AG04450 (cell line): ENCODE results near the gene CAMKV. TPM values are rescaled to one million over a fixed set of nuclear protein-coding genes. Genes with fewer than 3 reads are reported as not detected.
"Not testable (repeated sequence)": the region's sequence is repeated elsewhere in the genome, so short reads cannot be mapped to it uniquely, and the experiment has no call there.

Experiments used
- CTCF ChIA-PET: fragments of 300-600, 350-600 bp; formaldehyde crosslinking; extraction: SDS; loops from one replicate; lab custom pipeline; 2022; ENCODE audit warnings: antibody characterized with exemption, inconsistent platforms; lab: Charles Lee
- POLR2A ChIA-PET: fragments of 350-600 bp; formaldehyde crosslinking; extraction: SDS; loops from one replicate; lab custom pipeline; 2021; ENCODE audit warnings: antibody characterized with exemption, inconsistent platforms; lab: Yijun Ruan, JAX
- DNase-seq: peaks from one replicate; pipeline ENCODE4 v3.0.0-alpha.2; 2011; ENCODE audit warnings: low read depth, low spot score
- H3K27ac ChIP-seq: one replicate; pipeline ENCODE4 v1.5.1; 2012; ENCODE audit warnings: low read depth, low read length, control low read depth
- H3K27me3 ChIP-seq: one replicate; pipeline ENCODE4 v1.6.0; 2012; ENCODE audit warnings: low read length; ENCODE audit not compliant: control insufficient read depth, insufficient read depth
- H3K4me3 ChIP-seq: 2 replicates; pipeline ENCODE4 v1.5.1; 2011; ENCODE audit warnings: mild to moderate bottlenecking, low read depth, low read length, control low read depth
- H3K9me3 ChIP-seq: 2 replicates; pipeline ENCODE4 v1.5.1; 2012; ENCODE audit warnings: low read length; ENCODE audit not compliant: control insufficient read depth, insufficient read depth
- CTCF ChIP-seq: IDR thresholded peaks from 2 replicates; pipeline ENCODE4 v1.5.1; 2011; ENCODE audit warnings: low read depth, low read length, control low read depth, inconsistent platforms
- polyA plus RNA-seq: library from polyadenylated mRNA; depleted of rRNA; stranded (reverse); fragments of >200 nt; gene quantifications from 2 replicates; pipeline ENCODE4 v1.2.3, GENCODE V29; 2011

Gene CAMKV
- polyA plus RNA-seq, 1 experiment, result not detected

DNA sequence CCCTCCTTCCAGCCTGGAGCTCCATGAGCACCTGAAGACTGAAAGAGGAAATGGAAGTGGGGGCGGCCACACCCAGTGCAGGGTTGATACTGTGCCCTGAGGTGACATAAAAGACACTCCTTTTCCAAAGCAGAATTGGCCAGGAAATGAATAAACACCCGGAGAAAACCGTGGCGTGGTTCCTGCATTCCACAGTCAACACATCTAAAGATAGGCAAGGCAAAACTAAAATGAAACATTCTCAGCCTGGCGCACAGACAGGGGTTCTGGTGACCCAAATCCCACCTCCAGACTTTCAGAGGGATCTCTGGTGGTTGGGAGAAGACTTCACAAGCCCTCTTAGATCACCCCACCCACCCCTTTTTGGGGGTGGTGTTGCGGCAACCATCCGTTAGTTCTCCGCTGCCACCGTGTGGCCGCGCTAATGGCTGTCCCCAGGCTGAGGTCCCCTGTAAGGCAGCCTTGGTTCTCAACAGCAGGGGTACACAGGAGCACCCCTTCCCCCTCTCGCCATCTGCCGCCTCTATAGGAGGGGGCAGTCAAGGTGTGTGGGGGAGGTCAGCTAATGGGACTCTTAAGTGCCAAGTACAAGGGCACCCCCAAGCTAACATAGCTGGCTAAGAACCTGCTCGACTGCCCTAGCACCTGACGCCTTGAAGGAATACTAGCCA lies 36.5 kb upstream of the CAMKV start:
- H3K9me3 ChIP-seq, result no peaks in the 10 kb centered on the region; the same call in 1 of the 2 replicates
- ChIA-PET POLR2A (no interaction called here), CTCF (interaction anchor here (0.7 to 2.0 kb wide), 4 partner anchors 57 to 105 kb away, joined by 3 to 10 read pairs (median 4); no protein-coding TSS in a partner anchor)
- DNase-seq, result no peak
- no peaks in the 10 kb centered on the region for H3K27me3 ChIP-seq
- H3K4me3 ChIP-seq, result peak overlapping the region; percentile 8
- no peak overlapping the region for H3K27ac ChIP-seq
- peak; percentile 69 for TF ChIP-seq CTCF

DNA sequence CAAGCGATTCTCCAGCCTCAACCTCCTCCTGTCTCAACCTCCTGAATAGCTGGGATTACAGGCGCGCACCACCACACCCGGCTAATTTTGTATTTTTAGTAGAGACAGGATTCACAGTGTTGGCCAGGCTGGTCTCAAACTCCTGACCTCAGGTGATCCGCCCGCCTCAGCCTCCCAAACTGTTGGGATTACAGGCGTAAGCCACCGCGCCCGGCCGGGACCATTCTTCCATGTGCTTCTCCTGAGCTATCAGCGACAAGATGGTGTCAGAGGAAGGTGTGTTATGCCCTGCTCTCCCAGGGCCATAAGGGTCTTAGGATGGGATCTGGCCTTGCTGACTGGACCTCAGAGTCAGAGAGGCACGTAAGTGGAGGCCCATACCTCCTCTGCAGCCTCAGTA lies 34.7 kb upstream of the CAMKV start:
- POLR2A ChIA-PET, DNase-seq: not testable (repeated sequence)

GRCh38 chr3:49903451-49904424 lies 34.0 kb upstream of the CAMKV start, which contains the start of gene MST1R:
TSS of gene MST1R (minus strand) at chr3:49903873. CDS start at chr3:49903609, 264 bp downstream.
- H3K27ac ChIP-seq, result no peak within 1 kb of the TSS
- H3K9me3 ChIP-seq, result no peaks in the 10 kb centered on the region; the same call in 1 of the 2 replicates
- no peaks in the 10 kb centered on the region for H3K27me3 ChIP-seq
- DNase-seq, result no peak
- ChIA-PET CTCF (interaction anchor here (0.6 kb wide), 1 partner anchor 65 kb away, joined by 3 read pairs; no protein-coding TSS in a partner anchor), POLR2A (no interaction called here)
- peak within 1 kb of the TSS; percentile 29 for H3K4me3 ChIP-seq
- TF ChIP-seq CTCF, result no peak

More for the DNA sequence above, 34.7 kb upstream of the CAMKV start:
- H3K9me3 ChIP-seq, CTCF ChIA-PET, H3K4me3 ChIP-seq, H3K27me3 ChIP-seq, H3K27ac ChIP-seq: not testable (repeated sequence)

- Histone ChIP-seq H3K27me3 (no peaks in the 10 kb centered on the region), H3K27ac (no peak overlapping the region), H3K4me3 (no peak overlapping the region), H3K9me3 (no peaks in the 10 kb centered on the region; the same call in 1 of the 2 replicates)
- ChIA-PET CTCF (interaction anchor here (0.7 to 1.5 kb wide), 3 partner anchors 11 to 67 kb away, joined by 3 to 4 read pairs (median 3); no protein-coding TSS in a partner anchor), POLR2A (interaction anchor here (1.1 kb wide), 1 partner anchor 45 kb away, joined by 6 read pairs; no protein-coding TSS in a partner anchor)
- no peak for DNase-seq
- no peak for TF ChIP-seq CTCF
Observed at GRCh38 chr3:49902511-49903345, 33.0 kb upstream of the CAMKV start.
